Measurements from ENCODE around the gene DPP9. TPM values are rescaled to one million over a fixed set of nuclear protein-coding genes. Genes with fewer than 3 reads are reported as not detected.

DPP9 gene
- total RNA-seq, 2 donors from 2014 or later: 56.3 to 100 TPM

GRCh38 chr19:4633140-4633967 lies 90.3 kb downstream of the DPP9 start:
- intact Hi-C loops (cut with DNase I): no loop called here
- peak; percentile 65 for TF ChIP-seq CTCF (IDR thresholded peaks at IDR 0.05)

More at GRCh38 chr19:4633140-4633967, 90.3 kb downstream of the DPP9 start:
- H3K27me3 ChIP-seq: no peaks in the 10 kb centered on the region
- no peak overlapping the region for H3K9ac ChIP-seq (ENCODE audit: low read depth in 2 of 2, low read length in 2 of 2)
- no peaks in the 10 kb centered on the region for H3K36me3 ChIP-seq
- H3K4me1 ChIP-seq: no peaks in the 10 kb centered on the region
- DNase-seq: peak; percentile 69
- H3K4me3 ChIP-seq: no peak overlapping the region
- H3K27ac ChIP-seq: no peak overlapping the region
- H3K9me3 ChIP-seq: no peaks in the 10 kb centered on the region

Small RNAs within 50 kb of the gene (microRNA-seq; reads per million reads assigned to microRNA genes)
- gene MIR7-3: 3.3 reads per million

Other genes with a start within 250 kb of the DPP9 start
- 1 to 10 TPM in 1 of 2 donors, under 1 TPM in 1; 0.47 to 6.3 TPM for gene PLIN4, start 205.4 kb downstream of the DPP9 start, total RNA-seq
- gene PLIN5, start 188.6 kb downstream of the DPP9 start, total RNA-seq: 1 to 10 TPM; 2.0 to 3.5 TPM
- gene LRG1, start 183.8 kb downstream of the DPP9 start, total RNA-seq: 10 to 100 TPM; 24.4 to 26.0 TPM
- 1 to 10 TPM; 1.3 to 5.6 TPM for gene SEMA6B, start 164.2 kb downstream of the DPP9 start, total RNA-seq
- gene TNFAIP8L1, start 84.3 kb downstream of the DPP9 start, total RNA-seq: 10 to 100 TPM; 14.2 to 24.1 TPM
- 100 to 1,000 TPM; 108 to 182 TPM for gene MYDGF, start 53.5 kb downstream of the DPP9 start, total RNA-seq
- 10 to 100 TPM; 10.4 to 13.3 TPM for gene FEM1A, start 67.9 kb upstream of the DPP9 start, total RNA-seq
- gene TICAM1, start 107.9 kb upstream of the DPP9 start, total RNA-seq: 10 to 100 TPM; 14.0 to 27.2 TPM
- gene PLIN3, start 143.8 kb upstream of the DPP9 start, total RNA-seq: 100 to 1,000 TPM; 110 TPM
- gene ARRDC5, start 179.1 kb upstream of the DPP9 start, total RNA-seq: under 1 TPM in 1 of 2 donors, not detected in 1; 0.15 TPM
- 10 to 100 TPM in 1 of 2 donors, 1 to 10 TPM in 1; 6.3 to 48.5 TPM for gene UHRF1, start 185.7 kb upstream of the DPP9 start, total RNA-seq
- 10 to 100 TPM; 35.2 to 52.9 TPM for gene KDM4B, start 245.3 kb upstream of the DPP9 start, total RNA-seq